Measurements from ENCODE around the gene XIAP. TPM values are rescaled to one million over a fixed set of nuclear protein-coding genes. Genes with fewer than 3 reads are reported as not detected.

The XIAP gene
- total and polyA plus RNA-seq, 12 donors: 7.3 to 34.6 (median 27.8) TPM

DNA sequence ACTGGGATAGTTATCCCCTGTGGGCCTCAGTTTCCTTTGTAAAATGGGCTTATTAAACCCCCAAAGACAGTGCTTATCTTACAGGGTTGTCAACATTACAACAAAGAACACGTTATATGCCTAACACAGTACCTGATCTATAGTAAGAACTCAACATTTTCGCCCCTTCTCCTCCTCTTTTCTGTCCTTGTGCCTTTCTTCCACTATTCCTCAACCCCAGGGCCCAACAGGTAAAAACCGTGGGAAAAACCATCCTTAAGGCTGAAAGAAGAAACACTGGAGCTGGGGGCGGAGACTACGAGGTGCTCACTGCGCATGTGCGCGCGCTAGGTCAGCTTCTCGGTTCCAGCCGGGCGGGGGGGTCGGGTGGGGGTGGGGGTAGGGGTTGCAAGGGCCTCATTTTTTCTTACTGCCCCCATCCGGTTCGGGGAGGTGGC is 426 bp upstream of the XIAP start:
- H3K9me3 ChIP-seq: no peaks in the 10 kb centered on the region
- H3K4me3 ChIP-seq: peak overlapping the region in 9 of 10 donors; percentile 53 to 81 (median 71)
- H3K4me1 ChIP-seq: peaks cover 0 to 25% (median 0%) of the 10 kb centered on the region in 9 donors
- TF ChIP-seq, protein P1, sequence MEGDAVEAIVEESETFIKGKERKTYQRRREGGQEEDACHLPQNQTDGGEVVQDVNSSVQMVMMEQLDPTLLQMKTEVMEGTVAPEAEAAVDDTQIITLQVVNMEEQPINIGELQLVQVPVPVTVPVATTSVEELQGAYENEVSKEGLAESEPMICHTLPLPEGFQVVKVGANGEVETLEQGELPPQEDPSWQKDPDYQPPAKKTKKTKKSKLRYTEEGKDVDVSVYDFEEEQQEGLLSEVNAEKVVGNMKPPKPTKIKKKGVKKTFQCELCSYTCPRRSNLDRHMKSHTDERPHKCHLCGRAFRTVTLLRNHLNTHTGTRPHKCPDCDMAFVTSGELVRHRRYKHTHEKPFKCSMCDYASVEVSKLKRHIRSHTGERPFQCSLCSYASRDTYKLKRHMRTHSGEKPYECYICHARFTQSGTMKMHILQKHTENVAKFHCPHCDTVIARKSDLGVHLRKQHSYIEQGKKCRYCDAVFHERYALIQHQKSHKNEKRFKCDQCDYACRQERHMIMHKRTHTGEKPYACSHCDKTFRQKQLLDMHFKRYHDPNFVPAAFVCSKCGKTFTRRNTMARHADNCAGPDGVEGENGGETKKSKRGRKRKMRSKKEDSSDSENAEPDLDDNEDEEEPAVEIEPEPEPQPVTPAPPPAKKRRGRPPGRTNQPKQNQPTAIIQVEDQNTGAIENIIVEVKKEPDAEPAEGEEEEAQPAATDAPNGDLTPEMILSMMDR (IDR thresholded peaks at IDR 0.05): no peak
- intact Hi-C loops (cut with DNase I): no loop called here
- 0% methylated on average over 13 to 15 of the region's 15 CpGs for WGBS, 2 donors
- ATAC-seq (peak; percentile 66 to 85 (median 78)), DNase-seq (peak in 1 of 2 donors; percentile 73)
- H3K36me3 ChIP-seq: no peaks in the 10 kb centered on the region
- H3K27ac ChIP-seq: peak overlapping the region; percentile 88 to 99 (median 97)
- H3K27me3 ChIP-seq: no peaks in the 10 kb centered on the region

DNA sequence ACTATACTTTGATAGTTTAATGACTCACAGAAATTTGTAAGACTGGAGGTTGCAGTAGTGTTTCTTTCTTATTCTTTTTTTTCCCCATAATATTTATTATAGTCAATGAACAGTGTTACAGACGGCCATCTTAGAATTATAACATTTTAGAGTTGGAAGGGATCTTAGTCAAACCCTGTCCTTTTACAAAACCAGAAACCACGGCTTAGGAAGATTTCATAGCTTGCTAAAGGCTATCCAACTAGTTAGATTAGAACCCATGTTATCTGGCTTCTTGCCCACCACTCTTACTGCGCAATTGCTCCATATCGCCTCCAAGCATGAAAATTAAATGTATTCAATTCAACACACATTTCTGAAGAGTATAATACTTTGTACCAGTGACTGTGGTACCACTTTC is 1.1 kb downstream of the XIAP start:
- intact Hi-C loops (cut with DNase I): no loop called here
- no peak for DNase-seq
- Histone ChIP-seq H3K9me3 (no peaks in the 10 kb centered on the region), H3K36me3 (peaks cover 0 to 5% (median 0%) of the 10 kb centered on the region in 9 donors), H3K4me3 (peak overlapping the region; percentile 53 to 81 (median 70)), H3K27ac (peak overlapping the region; percentile 88 to 99 (median 97)), H3K4me1 (peaks cover 0 to 25% (median 0%) of the 10 kb centered on the region in 9 donors), H3K27me3 (no peaks in the 10 kb centered on the region)
- 2% methylated on average over 4 of the region's 4 CpGs for WGBS, 2 donors
- TF ChIP-seq, protein P1 (IDR thresholded peaks at IDR 0.05): no peak
- ATAC-seq: no peak

DNA sequence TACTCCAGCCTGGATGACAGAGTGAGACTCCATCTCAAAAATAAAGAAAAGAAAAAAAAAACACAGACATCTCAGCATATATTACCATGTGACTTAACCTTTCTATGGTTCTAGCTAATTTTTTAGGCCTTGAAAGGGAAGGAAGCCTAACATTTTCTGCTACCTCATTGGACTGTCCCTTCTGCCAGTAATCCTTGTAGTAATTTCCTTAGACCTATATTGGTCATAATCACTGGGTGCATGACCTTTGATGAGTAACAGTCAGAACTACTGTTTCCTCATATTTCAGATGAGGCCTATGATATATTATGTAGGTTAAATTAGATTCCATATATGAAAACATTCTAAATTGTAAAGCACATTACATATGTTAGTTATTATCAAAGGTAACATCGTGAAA is 9.6 kb downstream of the XIAP start:
- DNase-seq: no peak
- no peaks in the 10 kb centered on the region for H3K9me3 ChIP-seq
- peaks cover 0 to 28% (median 0%) of the 10 kb centered on the region in 9 donors for H3K4me1 ChIP-seq
- H3K4me3 ChIP-seq: no peak overlapping the region
- ATAC-seq: no peak
- WGBS, 2 donors: 87 to 93% methylated on average over 1 of the region's 1 CpG
- peaks cover 0 to 5% (median 0%) of the 10 kb centered on the region in 9 donors for H3K36me3 ChIP-seq
- H3K27me3 ChIP-seq: no peaks in the 10 kb centered on the region
- TF ChIP-seq, protein P1 (IDR thresholded peaks at IDR 0.05): no peak
- peak overlapping the region in 1 of 10 donors; percentile 2 for H3K27ac ChIP-seq
- intact Hi-C loops (cut with DNase I): no loop called here

DNA sequence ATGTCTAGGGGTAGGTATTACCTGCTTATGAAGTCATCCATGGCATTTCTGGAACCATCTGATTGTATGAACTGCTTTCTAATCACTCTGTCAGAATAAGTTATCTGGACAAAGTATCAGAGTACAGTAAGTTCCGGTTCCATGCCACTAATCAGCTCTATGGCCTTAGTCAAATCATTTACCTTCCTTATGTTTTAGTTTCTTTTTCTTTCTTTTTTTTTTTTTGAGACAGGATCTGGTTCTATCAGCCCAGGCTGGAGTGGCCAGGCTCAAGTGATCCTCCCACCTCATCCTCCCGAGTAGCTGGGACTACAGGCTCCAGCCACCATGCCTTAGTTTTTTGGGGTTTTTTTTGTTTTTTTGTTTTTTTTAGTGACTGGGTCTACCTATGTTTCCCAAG is 11.5 kb downstream of the XIAP start:
- 64 to 76% methylated on average over 2 of the region's 2 CpGs for WGBS, 2 donors
- no peak overlapping the region for H3K27ac ChIP-seq
- DNase-seq: no peak
- intact Hi-C loops (cut with DNase I): no loop called here
- H3K4me3 ChIP-seq: no peak overlapping the region
- TF ChIP-seq, protein P1 (IDR thresholded peaks at IDR 0.05): no peak
- no peaks in the 10 kb centered on the region for H3K27me3 ChIP-seq
- no peak for ATAC-seq
- H3K36me3 ChIP-seq: no peaks in the 10 kb centered on the region
- peaks cover 0 to 28% (median 0%) of the 10 kb centered on the region in 9 donors for H3K4me1 ChIP-seq
- H3K9me3 ChIP-seq: no peaks in the 10 kb centered on the region
